ENCODE results near the gene ARHGAP6. TPM values are rescaled to one million over a fixed set of nuclear protein-coding genes. Genes with fewer than 3 reads are reported as not detected.

Gene ARHGAP6
- total and polyA plus RNA-seq, 2 donors from 2014 or later, result 6.0 to 20.4 TPM

GRCh38 chrX:11409957-11410356, 255.8 kb downstream of the ARHGAP6 start:
- Histone ChIP-seq H3K27ac (ENCODE audit: low read depth in 2 of 2, low read length in 2 of 2) (no peak overlapping the region), H3K9me3 (ENCODE audit: control insufficient read depth in 2 of 3, insufficient read depth in 1 of 3, low read length in 3 of 3) (no peaks in the 10 kb centered on the region), H3K9ac (ENCODE audit: low read length in 3 of 3) (no peak overlapping the region), H3K36me3 (ENCODE audit: control insufficient read depth in 2 of 3, insufficient read depth in 3 of 3, low read length in 3 of 3) (no peaks in the 10 kb centered on the region), H3K27me3 (ENCODE audit: control insufficient read depth, insufficient read depth, low read length) (no peaks in the 10 kb centered on the region), H3K4me1 (ENCODE audit: control insufficient read depth in 2 of 3, insufficient read depth in 2 of 3, low read depth in 1 of 3, low read length in 3 of 3) (no peaks in the 10 kb centered on the region), H3K4me3 (ENCODE audit: low read length in 3 of 3) (no peak overlapping the region)
- no peak for DNase-seq
- no peak for FAIRE-seq
- TF ChIP-seq CTCF (IDR thresholded peaks at IDR 0.05; ENCODE audit: borderline replicate concordance, extremely low read depth, insufficient read depth), result no peak
- intact Hi-C loops (cut with DNase I), result no loop called here

GRCh38 chrX:11408783-11409182, 256.9 kb downstream of the ARHGAP6 start:
- no peaks in the 10 kb centered on the region for H3K4me1 ChIP-seq (ENCODE audit: control insufficient read depth in 2 of 3, insufficient read depth in 2 of 3, low read depth in 1 of 3, low read length in 3 of 3)
- no peak for FAIRE-seq
- DNase-seq, result no peak
- H3K27ac ChIP-seq (ENCODE audit: low read depth in 2 of 2, low read length in 2 of 2), result no peak overlapping the region
- H3K9ac ChIP-seq (ENCODE audit: low read length in 3 of 3), result no peak overlapping the region
- H3K36me3 ChIP-seq (ENCODE audit: control insufficient read depth in 2 of 3, insufficient read depth in 3 of 3, low read length in 3 of 3), result no peaks in the 10 kb centered on the region
- intact Hi-C loops (cut with DNase I), result no loop called here
- no peaks in the 10 kb centered on the region for H3K9me3 ChIP-seq (ENCODE audit: control insufficient read depth in 2 of 3, insufficient read depth in 1 of 3, low read length in 3 of 3)
- TF ChIP-seq CTCF (IDR thresholded peaks at IDR 0.05; ENCODE audit: borderline replicate concordance, extremely low read depth, insufficient read depth), result no peak
- no peaks in the 10 kb centered on the region for H3K27me3 ChIP-seq (ENCODE audit: control insufficient read depth, insufficient read depth, low read length)
- H3K4me3 ChIP-seq (ENCODE audit: low read length in 3 of 3), result no peak overlapping the region

- TF ChIP-seq CTCF (IDR thresholded peaks at IDR 0.05; ENCODE audit: borderline replicate concordance, extremely low read depth, insufficient read depth), result no peak
- H3K27me3 ChIP-seq (ENCODE audit: control insufficient read depth, insufficient read depth, low read length), result no peaks in the 10 kb centered on the region
- H3K4me1 ChIP-seq (ENCODE audit: control insufficient read depth in 2 of 3, insufficient read depth in 2 of 3, low read depth in 1 of 3, low read length in 3 of 3), result no peaks in the 10 kb centered on the region
- DNase-seq (no peak), FAIRE-seq (no peak)
- H3K27ac ChIP-seq (ENCODE audit: low read depth in 2 of 2, low read length in 2 of 2), result no peak overlapping the region
- no peak overlapping the region for H3K9ac ChIP-seq (ENCODE audit: low read length in 3 of 3)
- no peak overlapping the region for H3K4me3 ChIP-seq (ENCODE audit: low read length in 3 of 3)
- intact Hi-C loops (cut with DNase I), result no loop called here
- H3K36me3 ChIP-seq (ENCODE audit: control insufficient read depth in 2 of 3, insufficient read depth in 3 of 3, low read length in 3 of 3), result no peaks in the 10 kb centered on the region
- no peaks in the 10 kb centered on the region for H3K9me3 ChIP-seq (ENCODE audit: control insufficient read depth in 2 of 3, insufficient read depth in 1 of 3, low read length in 3 of 3)
Observed at GRCh38 chrX:11408109-11408405, 257.7 kb downstream of the ARHGAP6 start.

GRCh38 chrX:11407331-11408108, 258.2 kb downstream of the ARHGAP6 start:
- Histone ChIP-seq H3K27ac (ENCODE audit: low read depth in 2 of 2, low read length in 2 of 2) (no peak overlapping the region), H3K9ac (ENCODE audit: low read length in 3 of 3) (no peak overlapping the region), H3K4me3 (ENCODE audit: low read length in 3 of 3) (no peak overlapping the region), H3K9me3 (ENCODE audit: control insufficient read depth in 2 of 3, insufficient read depth in 1 of 3, low read length in 3 of 3) (no peaks in the 10 kb centered on the region), H3K4me1 (ENCODE audit: control insufficient read depth in 2 of 3, insufficient read depth in 2 of 3, low read depth in 1 of 3, low read length in 3 of 3) (no peaks in the 10 kb centered on the region), H3K36me3 (ENCODE audit: control insufficient read depth in 2 of 3, insufficient read depth in 3 of 3, low read length in 3 of 3) (no peaks in the 10 kb centered on the region), H3K27me3 (ENCODE audit: control insufficient read depth, insufficient read depth, low read length) (no peaks in the 10 kb centered on the region)
- no peak for DNase-seq
- no peak for TF ChIP-seq CTCF (IDR thresholded peaks at IDR 0.05; ENCODE audit: borderline replicate concordance, extremely low read depth, insufficient read depth)
- intact Hi-C loops (cut with DNase I), result no loop called here
- FAIRE-seq, result no peak

All from kidney (tissue), 14 donors.